ENCODE results near the gene PNMA3. TPM values are rescaled to one million over a fixed set of nuclear protein-coding genes. Genes with fewer than 3 reads are reported as not detected.

PNMA3 gene
- total RNA-seq, 2 donors from 2014 or later: 0.63 to 2.6 TPM

DNA sequence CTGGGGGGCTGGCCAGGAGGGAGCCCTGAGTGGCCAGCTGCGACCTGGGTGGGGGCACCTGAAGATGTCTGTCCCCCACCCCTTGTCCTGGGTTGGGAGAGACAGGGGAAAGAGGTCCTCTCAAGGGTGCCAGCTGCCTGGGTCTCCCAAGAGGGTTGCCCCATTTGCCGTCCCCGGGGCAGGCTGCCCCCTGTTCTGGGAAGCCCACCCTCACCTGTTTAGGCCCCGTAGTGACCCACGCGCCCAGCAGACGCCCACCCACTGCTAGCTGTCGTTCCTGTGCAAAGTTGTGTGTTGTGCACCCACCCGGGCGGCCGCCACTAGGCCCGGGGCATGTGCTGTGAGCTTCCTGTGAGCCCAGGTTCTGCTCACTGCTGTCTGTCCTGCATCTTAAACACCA is 25.5 kb upstream of the PNMA3 start:
- no peaks in the 10 kb centered on the region for H3K36me3 ChIP-seq
- no peak overlapping the region for H3K4me3 ChIP-seq
- H3K4me1 ChIP-seq: no peaks in the 10 kb centered on the region
- H3K9me3 ChIP-seq: no peaks in the 10 kb centered on the region
- DNase-seq (ENCODE audit: low spot score): no peak
- TF ChIP-seq CTCF (IDR thresholded peaks at IDR 0.05): no peak
- H3K27ac ChIP-seq: no peak overlapping the region
- no peaks in the 10 kb centered on the region for H3K27me3 ChIP-seq

DNA sequence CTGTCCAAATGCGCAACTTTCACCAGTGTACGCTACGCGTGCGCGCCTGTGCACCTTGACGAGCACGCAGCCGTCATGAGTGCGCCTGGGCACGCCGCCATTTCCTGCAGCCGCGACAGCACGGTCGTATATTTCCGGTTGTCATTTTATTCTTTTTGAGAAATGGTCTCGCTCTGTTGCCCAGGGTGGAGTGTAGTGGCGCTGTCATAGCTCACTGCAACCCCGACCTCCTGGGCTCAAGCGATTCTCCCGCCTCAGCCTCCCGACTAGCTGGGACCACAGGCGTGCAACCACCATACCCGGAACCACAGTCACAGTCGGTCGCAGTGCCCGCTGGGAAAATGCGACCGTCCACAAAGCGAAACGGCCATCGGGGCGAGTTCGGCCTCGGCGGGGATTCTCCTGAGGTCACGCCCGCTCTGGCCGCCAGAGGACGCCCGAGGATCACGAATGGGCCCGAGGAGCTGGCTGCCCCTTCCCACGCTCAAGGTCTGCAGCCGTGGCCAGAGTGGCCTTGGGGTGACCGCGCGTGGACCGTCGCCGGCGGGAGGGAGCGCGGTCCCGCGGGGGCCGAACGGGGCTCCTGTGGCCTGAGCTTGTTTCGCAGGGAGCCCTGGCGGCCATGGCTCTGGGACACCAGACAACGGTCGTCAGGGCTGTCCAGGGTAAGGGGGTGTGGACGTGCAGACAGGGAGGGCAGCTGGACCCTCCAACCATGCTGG is 23.7 kb upstream of the PNMA3 start:
- no peaks in the 10 kb centered on the region for H3K9me3 ChIP-seq
- peak overlapping the region in 1 of 2 donors; percentile 34 for H3K4me3 ChIP-seq
- no peaks in the 10 kb centered on the region for H3K36me3 ChIP-seq
- H3K27me3 ChIP-seq: no peaks in the 10 kb centered on the region
- H3K27ac ChIP-seq: no peak overlapping the region
- peak; percentile 64 to 87 for TF ChIP-seq CTCF (IDR thresholded peaks at IDR 0.05)
- no peaks in the 10 kb centered on the region for H3K4me1 ChIP-seq
- DNase-seq (ENCODE audit: low spot score): peak; percentile 69

DNA sequence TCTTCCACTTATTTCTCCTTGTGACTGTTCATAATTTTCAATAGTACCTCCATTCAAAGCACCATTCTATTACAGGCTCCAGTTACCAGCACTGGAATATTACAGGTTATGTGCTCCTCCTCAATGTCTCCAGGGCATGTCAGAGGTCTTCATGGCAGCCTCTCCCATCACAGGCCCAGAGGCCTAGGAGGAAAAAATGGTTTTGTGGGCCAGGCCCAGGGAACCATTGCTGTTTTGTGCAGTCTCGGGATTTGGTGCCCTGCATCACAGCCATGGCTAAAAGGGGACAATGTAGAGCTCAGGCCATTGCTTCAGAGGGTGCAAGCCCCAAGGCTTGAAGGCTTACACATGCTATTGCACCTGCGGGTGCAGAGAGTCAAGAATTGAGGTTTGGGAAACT is 7.2 kb upstream of the PNMA3 start:
- Histone ChIP-seq H3K9me3 (peaks cover 5 to 16% of the 10 kb centered on the region in 2 donors), H3K4me1 (no peaks in the 10 kb centered on the region), H3K27me3 (no peaks in the 10 kb centered on the region), H3K36me3 (no peaks in the 10 kb centered on the region), H3K4me3 (no peak overlapping the region), H3K27ac (no peak overlapping the region)
- DNase-seq (ENCODE audit: low spot score): no peak
- TF ChIP-seq CTCF (IDR thresholded peaks at IDR 0.05): no peak

- Histone ChIP-seq H3K36me3 (no peaks in the 10 kb centered on the region), H3K4me1 (peaks cover 0 to 4% of the 10 kb centered on the region in 2 donors), H3K27ac (no peak overlapping the region), H3K4me3 (no peak overlapping the region), H3K27me3 (no peaks in the 10 kb centered on the region), H3K9me3 (peaks cover 5 to 16% of the 10 kb centered on the region in 2 donors)
- no peak for DNase-seq (ENCODE audit: low spot score)
- no peak for TF ChIP-seq CTCF (IDR thresholded peaks at IDR 0.05)
Observed at GRCh38 chrX:153052534-153052933, 3.7 kb upstream of the PNMA3 start.

- Histone ChIP-seq H3K4me3 (no peak overlapping the region), H3K36me3 (no peaks in the 10 kb centered on the region), H3K4me1 (peaks cover 0 to 13% of the 10 kb centered on the region in 2 donors), H3K9me3 (no peaks in the 10 kb centered on the region), H3K27ac (no peak overlapping the region), H3K27me3 (no peaks in the 10 kb centered on the region)
- DNase-seq (ENCODE audit: low spot score): no peak
- no peak for TF ChIP-seq CTCF (IDR thresholded peaks at IDR 0.05)
Observed at GRCh38 chrX:153057281-153057680, 1.0 kb downstream of the PNMA3 start.

All from right atrium auricular region (tissue), 2 donors.